Heart left ventricle (tissue), 16 donors: ENCODE data around the gene KRTAP10-7. TPM values are rescaled to one million over a fixed set of nuclear protein-coding genes. Genes with fewer than 3 reads are reported as not detected.
A peak's percentile ranks its signal among the peaks of the same experiment; 100 is the strongest.

Experiments used
- ATAC-seq, 4 donors: fragments of 200-7000 bp; cut with Tn5 transposase; one replicate each; pipeline ENCODE4 v1.9.1; 2020 to 2022; ENCODE audit warnings: moderate library complexity in 4 of 4, mild to moderate bottlenecking in 3 of 4, moderate number of reproducible peaks in 1 of 4
- DNase-seq, 5 donors: peaks; one replicate each; pipeline ENCODE4 v3.0.0-alpha.2; 2020
- H3K27ac ChIP-seq, 12 donors: fragments of 200-600 bp; sonication (generic) in 4 of 12; one replicate each; pipeline versions ENCODE4 v1.5.0 to v1.8.0; 2016 to 2022; ENCODE audit warnings: mild to moderate bottlenecking in 2 of 12
- H3K27me3 ChIP-seq, 9 donors: fragments of 200-600 bp; sonication (generic) in 2 of 9; one replicate each; pipeline versions ENCODE4 v1.5.1 to v1.8.0; 2016 to 2022; ENCODE audit warnings: mild to moderate bottlenecking in 3 of 9
- H3K36me3 ChIP-seq, 9 donors: fragments of 200-600 bp; sonication (generic) in 2 of 9; one replicate each; pipeline versions ENCODE4 v1.5.0 to v1.8.0; 2018 to 2022; ENCODE audit warnings: mild to moderate bottlenecking in 2 of 9
- H3K4me1 ChIP-seq, 12 donors: fragments of 200-600 bp; sonication (generic) in 4 of 12; one replicate each; pipeline versions ENCODE4 v1.5.0 to v1.8.0; 2016 to 2022; ENCODE audit warnings: mild to moderate bottlenecking in 3 of 12
- H3K4me3 ChIP-seq, 12 donors: fragments of 200-600 bp; sonication (generic) in 4 of 12; one replicate each; pipeline versions ENCODE4 v1.5.0 to v1.8.0; 2017 to 2022; ENCODE audit warnings: mild to moderate bottlenecking in 9 of 12, moderate library complexity in 4 of 12
- H3K9me3 ChIP-seq, 12 donors: fragments of 200-600 bp; sonication (generic) in 4 of 12; one replicate each; pipeline versions ENCODE4 v1.5.0 to v1.8.0; 2016 to 2022; ENCODE audit warnings: mild to moderate bottlenecking in 1 of 12
- POLR2A ChIP-seq, 2 donors: fragments of 450-650 bp; IDR thresholded peaks; one replicate each; pipeline ENCODE4 v1.6.1; 2017; ENCODE audit warnings: antibody characterized with exemption in 2 of 2, mild to moderate bottlenecking in 2 of 2, moderate library complexity in 2 of 2
- WGBS, 4 donors: extraction: QIAGEN DNeasy Blood & Tissue Kit in 2 of 4; methylation state at CpG; one replicate each; pipeline versions ENCODE4 v1.1.5 to v1.1.7; 2013 to 2018; 5-methylcytosine and 5-hydroxymethylcytosine counted together
- intact Hi-C, 10 donors: fragments of 100-400 bp; cut with DNase I; formaldehyde crosslinking; loops; one replicate each; pipeline versions ENCODE4 v1.11.1 to v1.14.2; 2022
- polyA plus RNA-seq, 2 donors: library from polyadenylated mRNA; stranded (reverse); fragments of 200-250 nt; gene quantifications; one replicate each; pipeline ENCODE4 v1.2.3, GENCODE V29; 2013
- total RNA-seq, 9 donors: library from RNA; depleted of rRNA in 2 of 9; stranded (reverse); fragments of >200 nt in 2 of 9; fragmentation: NEBNext Ultra II Directional in 3 of 9; extraction: Animal tissue kit (Norgen Biotek cat#: 25700) in 3 of 9; gene quantifications; one replicate each; pipeline versions ENCODE4 v1.1.0 to v1.2.4, GENCODE V29; 2016 to 2023
- TF ChIP-seq, protein P1 (sequence below), 12 donors: fragments of 200-600 bp; sonication (generic) in 4 of 12; IDR thresholded peaks; one replicate each; pipeline versions ENCODE4 v1.5.0 to v1.8.0; 2018 to 2022; ENCODE audit warnings: antibody characterized with exemption in 12 of 12, mild to moderate bottlenecking in 5 of 12
- donor health status: ischemic (EF 13 %, LVEDD 7.1; RV severe dilation, severe dysfunction).
- donor health status: healthy with polysubstance abuse.
- donor health status: DM: no; HTN: yes; CAD: no.
- donor health status: DM: no; HTN: no; CAD: no.
- donor health status: ischemic (EF 25% LVEDD 6.9; RV normal size, moderate dysfunction).
- donor health status: ischemic (EF 25% LVEDD 5.7; RV mildly dilated, moderate dysfunction).
- donor health status: healthy.
- donor health status: DM: yes; HTN: yes; CAD: no.
- donor health status: ischemic (EF 35%, LVEDD 5.7; RV mildly dilated, moderate dysfunction).
- donor health status: nonischemic (EF 11% LVEDD 7.7; RV severe dilation, severe dysfunction).
- donor health status: DM: yes; HTN: yes; CAD: no.
- donor health status: PGD.
- donor health status: ischemic (EF 29% LVEDD 5.4; RV normal size, mild dysfunction).
- donor health status: nonischemic (EF 23%, LVEDD 6.1; RV moderate dilation, normal function).

Gene KRTAP10-7
- total and polyA plus RNA-seq, 11 donors = not detected

DNA sequence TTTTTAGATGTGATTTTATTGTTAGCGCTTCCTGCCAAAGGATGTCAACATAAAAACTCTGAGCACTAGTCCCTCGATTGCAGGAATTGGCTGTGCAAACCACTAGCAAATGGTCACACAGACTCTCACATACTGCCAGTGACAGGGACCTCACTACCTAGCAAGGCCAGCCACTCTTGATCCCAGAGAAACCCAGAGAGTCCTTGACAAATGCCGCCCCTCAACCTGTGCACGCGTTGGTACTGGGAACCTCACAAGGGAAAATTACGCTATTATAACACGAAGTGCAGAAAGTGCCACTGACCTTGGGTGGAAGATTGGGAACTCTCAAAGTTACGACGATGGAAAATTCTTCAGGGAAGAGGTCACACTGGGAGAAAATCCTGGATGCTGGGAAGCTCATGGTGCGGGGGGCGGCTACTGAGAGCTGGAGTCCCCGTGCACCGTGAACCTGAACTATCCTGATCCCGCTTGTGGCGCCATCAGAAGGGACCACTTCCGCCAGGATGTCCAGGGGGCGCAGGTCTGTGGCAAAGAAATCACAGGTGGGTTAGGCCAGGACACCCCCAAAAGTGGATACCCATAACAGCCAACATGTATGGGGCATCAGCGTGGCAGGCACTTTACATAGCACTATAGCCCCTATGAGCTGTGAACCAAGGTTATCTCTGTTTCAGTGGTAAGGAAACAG is 32.8 kb upstream of the KRTAP10-7 start:
- WGBS, 4 donors = 90 to 92% (median 91%) methylated on average over 17 to 18 of the region's 18 CpGs
- TF ChIP-seq POLR2A (IDR thresholded peaks at IDR 0.05) = no peak
- TF ChIP-seq, protein P1, sequence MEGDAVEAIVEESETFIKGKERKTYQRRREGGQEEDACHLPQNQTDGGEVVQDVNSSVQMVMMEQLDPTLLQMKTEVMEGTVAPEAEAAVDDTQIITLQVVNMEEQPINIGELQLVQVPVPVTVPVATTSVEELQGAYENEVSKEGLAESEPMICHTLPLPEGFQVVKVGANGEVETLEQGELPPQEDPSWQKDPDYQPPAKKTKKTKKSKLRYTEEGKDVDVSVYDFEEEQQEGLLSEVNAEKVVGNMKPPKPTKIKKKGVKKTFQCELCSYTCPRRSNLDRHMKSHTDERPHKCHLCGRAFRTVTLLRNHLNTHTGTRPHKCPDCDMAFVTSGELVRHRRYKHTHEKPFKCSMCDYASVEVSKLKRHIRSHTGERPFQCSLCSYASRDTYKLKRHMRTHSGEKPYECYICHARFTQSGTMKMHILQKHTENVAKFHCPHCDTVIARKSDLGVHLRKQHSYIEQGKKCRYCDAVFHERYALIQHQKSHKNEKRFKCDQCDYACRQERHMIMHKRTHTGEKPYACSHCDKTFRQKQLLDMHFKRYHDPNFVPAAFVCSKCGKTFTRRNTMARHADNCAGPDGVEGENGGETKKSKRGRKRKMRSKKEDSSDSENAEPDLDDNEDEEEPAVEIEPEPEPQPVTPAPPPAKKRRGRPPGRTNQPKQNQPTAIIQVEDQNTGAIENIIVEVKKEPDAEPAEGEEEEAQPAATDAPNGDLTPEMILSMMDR (IDR thresholded peaks at IDR 0.05) = no peak
- peaks cover 0 to 10% (median 0%) of the 10 kb centered on the region in 9 donors for H3K27me3 ChIP-seq
- no peak overlapping the region for H3K4me3 ChIP-seq
- ATAC-seq (peak in 1 of 4 donors; percentile 21), DNase-seq (no peak)
- H3K9me3 ChIP-seq = peaks cover 0 to 21% (median 6%) of the 10 kb centered on the region in 12 donors
- H3K36me3 ChIP-seq = no peaks in the 10 kb centered on the region
- intact Hi-C loops = no loop called here
- H3K4me1 ChIP-seq = peaks cover 0 to 23% (median 0%) of the 10 kb centered on the region in 12 donors
- H3K27ac ChIP-seq = no peak overlapping the region

DNA sequence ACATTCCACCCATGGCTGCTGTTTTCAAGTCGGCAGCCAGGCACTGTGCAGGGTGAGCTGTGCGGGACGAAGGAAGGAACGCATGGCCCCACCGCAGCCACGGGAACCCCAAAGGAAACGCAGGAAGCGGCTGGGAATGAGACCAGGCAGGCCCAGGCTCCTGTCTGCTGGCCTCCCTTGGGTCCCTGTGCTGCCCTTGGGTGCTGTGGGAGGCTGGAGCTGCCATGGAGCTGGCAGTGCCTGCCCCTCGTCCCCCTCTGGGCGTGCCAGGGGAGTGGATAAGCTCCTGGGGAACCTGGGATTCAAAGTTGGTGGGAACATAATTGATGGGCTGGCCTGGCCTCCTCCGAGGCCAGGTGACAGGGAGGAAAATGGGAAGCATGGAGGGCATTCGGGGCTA is 32.1 kb upstream of the KRTAP10-7 start:
- WGBS, 4 donors = 61 to 82% (median 71%) methylated on average over 5 to 12 of the region's 12 CpGs
- Histone ChIP-seq H3K27me3 (peaks cover 0 to 10% (median 0%) of the 10 kb centered on the region in 9 donors), H3K4me1 (peaks cover 0 to 23% (median 0%) of the 10 kb centered on the region in 12 donors), H3K9me3 (peaks cover 0 to 16% (median 4%) of the 10 kb centered on the region in 12 donors), H3K36me3 (no peaks in the 10 kb centered on the region), H3K27ac (no peak overlapping the region), H3K4me3 (no peak overlapping the region)
- no peak for DNase-seq
- intact Hi-C loops = no loop called here
- peak in 1 of 4 donors; percentile 12 for ATAC-seq
- no peak for TF ChIP-seq POLR2A (IDR thresholded peaks at IDR 0.05)
- TF ChIP-seq, protein P1 (IDR thresholded peaks at IDR 0.05) = no peak

DNA sequence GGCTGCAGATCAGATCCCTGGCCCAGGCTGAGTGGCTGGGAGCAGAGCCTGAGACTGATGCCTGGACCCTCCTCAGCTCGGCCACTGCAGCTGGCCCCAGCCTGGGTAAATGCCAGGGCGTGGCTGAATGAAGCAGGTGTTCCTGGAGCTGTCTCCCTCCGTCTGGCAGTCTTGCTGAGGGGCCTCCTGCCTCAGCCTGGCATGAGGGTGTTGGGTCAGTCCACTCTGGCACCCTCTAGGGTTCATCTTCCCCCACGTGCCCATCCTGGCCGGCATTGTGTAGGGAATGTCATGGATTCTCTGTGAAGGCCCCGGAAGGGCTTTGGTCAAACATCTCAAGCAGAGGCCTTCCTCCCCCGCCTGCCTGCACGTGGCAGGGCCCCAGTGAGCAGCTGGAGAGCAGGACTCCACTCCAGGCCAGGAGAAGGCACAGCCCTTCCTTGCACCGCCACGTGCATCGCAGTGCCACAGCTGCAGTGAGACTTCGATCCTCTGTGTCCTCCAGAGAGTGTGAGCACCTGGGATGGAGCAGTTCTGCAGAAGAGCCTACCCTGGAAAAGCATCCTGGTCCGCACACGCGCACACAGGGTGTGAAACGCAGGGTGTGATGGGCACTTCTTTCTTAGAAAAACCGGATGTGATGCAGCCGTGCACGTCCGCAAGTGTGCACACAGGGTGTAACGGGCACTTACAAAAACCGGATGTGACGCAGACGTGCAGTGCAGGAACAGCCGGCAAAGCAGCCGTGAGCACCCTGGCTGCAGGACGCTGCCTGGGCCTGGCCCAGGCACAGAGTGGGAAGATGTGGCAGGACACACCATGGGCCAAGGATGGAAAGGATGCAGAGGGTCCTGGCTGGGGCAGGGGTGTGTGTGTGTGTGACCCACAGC is 31.5 kb upstream of the KRTAP10-7 start:
- peaks cover 0 to 23% (median 0%) of the 10 kb centered on the region in 12 donors for H3K4me1 ChIP-seq
- H3K36me3 ChIP-seq = no peaks in the 10 kb centered on the region
- peaks cover 0 to 16% (median 3%) of the 10 kb centered on the region in 12 donors for H3K9me3 ChIP-seq
- 73 to 85% (median 80%) methylated on average over 21 to 27 of the region's 27 CpGs for WGBS, 4 donors
- DNase-seq (no peak), ATAC-seq (peak in 1 of 4 donors; percentile 38)
- no peak overlapping the region for H3K27ac ChIP-seq
- TF ChIP-seq, protein P1 (IDR thresholded peaks at IDR 0.05) = no peak
- TF ChIP-seq POLR2A (IDR thresholded peaks at IDR 0.05) = no peak
- intact Hi-C loops = no loop called here
- H3K4me3 ChIP-seq = no peak overlapping the region
- peaks cover 0 to 10% (median 0%) of the 10 kb centered on the region in 9 donors for H3K27me3 ChIP-seq
